ENCODE measurements around the gene GDF2.

- no peak for TF ChIP-seq CTCF (IDR thresholded peaks at IDR 0.05)
- no peak for TF ChIP-seq POLR2A (IDR thresholded peaks at IDR 0.05)
Measured at GRCh38 chr10:47348138-47348651, 25.9 kb downstream of the GDF2 start, which contains the start of gene RBP3.

Data from vagina (tissue), 2 donors.